SK-N-SH (cell line): ENCODE data around the gene OTOP3. TPM values are rescaled to one million over a fixed set of nuclear protein-coding genes. Genes with fewer than 3 reads are reported as not detected.

Experiments used
- CTCF ChIA-PET: fragments of 300-600, 350-600 bp; formaldehyde crosslinking; extraction: SDS; loops from one replicate; lab custom pipeline; 2021; lab: Yijun Ruan, JAX
- POLR2A ChIA-PET: fragments of 350-600 bp; sonication (Branson Sonifier 250); formaldehyde crosslinking; extraction: SDS; loops from one replicate; lab custom pipeline; 2020; ENCODE audit warnings: antibody characterized with exemption, inconsistent platforms; lab: Yijun Ruan, JAX
- DNase-seq: peaks from one replicate; pipeline ENCODE4 v3.0.0; 2012
- H2AFZ ChIP-seq: fragments of 200-600 bp; sonication (generic); 2 replicates; pipeline ENCODE4 v1.8.1; 2016; ENCODE audit warnings: antibody characterized with exemption, mild to moderate bottlenecking, low read depth
- H3F3A ChIP-seq: fragments of 200-600 bp; sonication (generic); replicated peaks from 2 replicates; pipeline ENCODE3; 2016; ENCODE audit warnings: antibody characterized with exemption, mild to moderate bottlenecking; ENCODE audit not compliant: insufficient read depth
- H3K27ac ChIP-seq, 2 experiments: fragments of 200-500 bp in 1 of 2; fragments of 200-600 bp in 1 of 2; sonication (Bioruptor generic) in 1 of 2; sonication (generic), shearing (Covaris generic) in 1 of 2; 2 replicates each; pipeline versions ENCODE4 v1.5.1 to v1.6.1; 2014 to 2016; ENCODE audit warnings: low read depth in 2 of 2, inconsistent platforms in 1 of 2, low read length in 1 of 2, mild to moderate bottlenecking in 1 of 2, mixed read lengths in 1 of 2
- H3K27me3 ChIP-seq: fragments of 200-600 bp; sonication (generic), shearing (Covaris generic); 2 replicates; pipeline ENCODE4 v1.6.1; 2016; ENCODE audit warnings: mixed run types; ENCODE audit not compliant: insufficient read depth
- H3K36me3 ChIP-seq, 2 experiments: fragments of 200-500 bp in 1 of 2; fragments of 200-600 bp in 1 of 2; sonication (Bioruptor generic) in 1 of 2; sonication (generic) in 1 of 2; replicated peaks in 1 of 2; 2 replicates each; pipeline versions ENCODE3 to v1.5.1; 2014 to 2016; ENCODE audit warnings: low read length in 1 of 2, mild to moderate bottlenecking in 1 of 2; ENCODE audit not compliant: insufficient read depth in 2 of 2, control insufficient read depth in 1 of 2
- H3K4me1 ChIP-seq, 2 experiments: fragments of 200-500 bp in 1 of 2; fragments of 200-600 bp in 1 of 2; sonication (Bioruptor generic) in 1 of 2; sonication (generic), shearing (Covaris generic) in 1 of 2; 2 replicates each; pipeline versions ENCODE4 v1.5.1 to v1.6.1; 2014 to 2016; ENCODE audit warnings: low read depth in 1 of 2, low read length in 1 of 2, mixed run types in 1 of 2; ENCODE audit not compliant: insufficient read depth in 2 of 2, control insufficient read depth in 1 of 2
- H3K4me2 ChIP-seq: fragments of 200-600 bp; sonication (generic), shearing (Covaris generic); 2 replicates; pipeline ENCODE4 v1.6.1; 2017; ENCODE audit warnings: mixed run types
- H3K4me3 ChIP-seq, 2 experiments: fragments of 200-500 bp in 1 of 2; fragments of 200-600 bp in 1 of 2; sonication (Bioruptor generic) in 1 of 2; sonication (generic), shearing (Covaris generic) in 1 of 2; 2 replicates each; pipeline versions ENCODE4 v1.5.1 to v1.8.1; 2014 to 2016; ENCODE audit warnings: low read depth in 2 of 2, inconsistent platforms in 1 of 2, low read length in 1 of 2, mild to moderate bottlenecking in 1 of 2, mixed read lengths in 1 of 2, moderate library complexity in 1 of 2
- H3K79me2 ChIP-seq: fragments of 200-600 bp; sonication (generic); 2 replicates; pipeline ENCODE4 v1.8.1; 2017; ENCODE audit warnings: mild to moderate bottlenecking; ENCODE audit not compliant: insufficient read depth
- H3K9ac ChIP-seq: fragments of 200-600 bp; sonication (generic); 2 replicates; pipeline ENCODE4 v1.6.1; 2017; ENCODE audit warnings: mixed run types
- H3K9me2 ChIP-seq: fragments of 200-600 bp; sonication (generic); 2 replicates; pipeline ENCODE4 v1.6.1; 2017; ENCODE audit warnings: mixed run types
- H3K9me3 ChIP-seq: fragments of 200-600 bp; sonication (generic); 2 replicates; pipeline ENCODE4 v1.6.1; 2017; ENCODE audit warnings: mixed run types, mild to moderate bottlenecking, moderate library complexity
- H4K20me1 ChIP-seq: fragments of 200-600 bp; sonication (generic); 2 replicates; pipeline ENCODE4 v1.6.1; 2017; ENCODE audit warnings: mild to moderate bottlenecking, mixed run types; ENCODE audit not compliant: insufficient read depth
- ELF1 ChIP-seq: IDR thresholded peaks from 2 replicates; pipeline ENCODE4 v1.4.0; 2012
- EP300 ChIP-seq, 2 experiments: IDR thresholded peaks; 2 replicates each; pipeline versions ENCODE4 v1.4.0 to v1.6.1; 2012; ENCODE audit warnings: borderline replicate concordance in 1 of 2, low read depth in 1 of 2, low read length in 1 of 2
- FOXJ3 ChIP-seq: sonication (generic); formaldehyde crosslinking; IDR thresholded peaks from 2 replicates; pipeline ENCODE4 v1.5.1; 2020; ENCODE audit warnings: mild to moderate bottlenecking, missing genetic modification reagents
- FOXM1 ChIP-seq: IDR thresholded peaks from 2 replicates; pipeline ENCODE4 v1.4.0; 2012; ENCODE audit warnings: low read depth, mild to moderate bottlenecking
- GATA2 ChIP-seq: sonication (generic); formaldehyde crosslinking; IDR thresholded peaks from 2 replicates; pipeline ENCODE4 v1.5.0; 2020; ENCODE audit warnings: mild to moderate bottlenecking, missing genetic modification reagents
- JUND ChIP-seq: IDR thresholded peaks from 2 replicates; pipeline ENCODE4 v1.4.0; 2012
- MEF2A ChIP-seq: IDR thresholded peaks from 2 replicates; pipeline ENCODE4 v1.4.0; 2012; ENCODE audit warnings: low read depth, borderline replicate concordance
- NFIC ChIP-seq: IDR thresholded peaks from 2 replicates; pipeline ENCODE4 v1.4.0; 2012; ENCODE audit warnings: borderline replicate concordance
- NRF1 ChIP-seq: IDR thresholded peaks from 2 replicates; pipeline ENCODE4 v1.6.1; 2012; ENCODE audit warnings: low read depth, mild to moderate bottlenecking, low read length
- RCOR1 ChIP-seq: fragments of 150-350 bp; IDR thresholded peaks from 2 replicates; pipeline ENCODE4 v1.6.1; 2017; ENCODE audit warnings: antibody characterized with exemption, low read length
- REST ChIP-seq: IDR thresholded peaks from 2 replicates; pipeline ENCODE4 v1.6.1; 2012; ENCODE audit warnings: mild to moderate bottlenecking, low read depth, low read length, moderate library complexity
- TCF12 ChIP-seq: IDR thresholded peaks from 2 replicates; pipeline ENCODE4 v1.4.0; 2012
- USF1 ChIP-seq: IDR thresholded peaks from 2 replicates; pipeline ENCODE4 v1.4.0; 2012; ENCODE audit warnings: low read depth, borderline replicate concordance
- YY1 ChIP-seq: IDR thresholded peaks from 2 replicates; pipeline ENCODE4 v1.4.0; 2012; ENCODE audit warnings: low read depth, mild to moderate bottlenecking
- WGBS: methylation state at CpG from one replicate; pipeline ENCODE4 v1.1.6; 2017; ENCODE audit warnings: low lambda C conversion rate; 5-methylcytosine and 5-hydroxymethylcytosine counted together
- polyA plus RNA-seq, 3 experiments: library from polyadenylated mRNA; depleted of rRNA; stranded (reverse); fragments of >200 nt; gene quantifications; 2 replicates each; pipeline ENCODE4 v1.2.3, GENCODE V29; 2012
- TF ChIP-seq, protein P1 (sequence below): fragments of 200-600 bp; sonication (generic); IDR thresholded peaks from 2 replicates; pipeline ENCODE4 v1.6.1; 2017; ENCODE audit warnings: antibody characterized with exemption, mild to moderate bottlenecking, moderate library complexity

Gene OTOP3
- polyA plus RNA-seq, 1 of the 3 experiments (the other 2 are of a cell fraction) = not detected

DNA sequence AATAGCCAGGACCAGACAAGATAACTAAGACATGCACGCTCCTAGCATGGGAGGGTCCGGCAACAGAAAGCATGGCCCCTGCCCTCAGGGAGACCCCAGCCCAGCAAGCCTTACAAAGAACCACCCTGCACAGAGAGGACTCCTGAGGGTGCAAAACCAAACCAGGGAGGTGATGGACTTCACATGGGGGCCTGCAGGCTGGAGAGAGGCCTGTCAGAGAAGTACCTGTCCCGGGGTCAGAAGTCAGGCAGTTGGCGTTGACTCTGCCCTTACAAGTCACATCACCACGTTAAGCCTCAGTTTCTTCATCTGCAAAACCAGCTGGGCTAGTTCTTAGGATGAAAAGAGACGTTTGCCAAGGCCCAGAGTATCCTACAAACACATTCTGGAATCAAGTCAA is 6.9 kb upstream of the OTOP3 start:
- no peak overlapping the region for H3K27ac ChIP-seq
- H2AFZ ChIP-seq = no peak overlapping the region
- no peak for DNase-seq
- H3K27me3 ChIP-seq = peaks cover 77% of the 10 kb centered on the region
- H3K4me1 ChIP-seq = peaks cover 0 to 10% of the 10 kb centered on the region in 2 experiments; a peak in 1 of 4 replicates
- ChIA-PET CTCF (interaction anchor here (10.1 to 12.1 kb wide), 2 partner anchors 20 to 30 kb away, joined by 104 to 286 read pairs; no protein-coding TSS in a partner anchor), POLR2A (no interaction called here)
- H3K36me3 ChIP-seq = no peaks in the 10 kb centered on the region
- no peak overlapping the region for H3K9ac ChIP-seq
- no peak overlapping the region for H3K4me2 ChIP-seq
- no peak overlapping the region for H3K4me3 ChIP-seq
- no peaks in the 10 kb centered on the region for H3K9me3 ChIP-seq
- WGBS = 44% methylated on average over 6 of the region's 6 CpGs
- no peaks in the 10 kb centered on the region for H3K9me2 ChIP-seq
- TF ChIP-seq EP300 (IDR thresholded peaks at IDR 0.05; ENCODE audit: borderline replicate concordance in 1 of 2, low read depth in 1 of 2, low read length in 1 of 2) = no peak
- no peak for TF ChIP-seq USF1
- TF ChIP-seq ELF1 = no peak
- TF ChIP-seq JUND = no peak
- no peak for TF ChIP-seq NFIC
- TF ChIP-seq MEF2A = no peak
- TF ChIP-seq GATA2 (CRISPR knock-in tag) = no peak
- TF ChIP-seq FOXJ3 (CRISPR knock-in tag) = no peak
- TF ChIP-seq, protein P1, sequence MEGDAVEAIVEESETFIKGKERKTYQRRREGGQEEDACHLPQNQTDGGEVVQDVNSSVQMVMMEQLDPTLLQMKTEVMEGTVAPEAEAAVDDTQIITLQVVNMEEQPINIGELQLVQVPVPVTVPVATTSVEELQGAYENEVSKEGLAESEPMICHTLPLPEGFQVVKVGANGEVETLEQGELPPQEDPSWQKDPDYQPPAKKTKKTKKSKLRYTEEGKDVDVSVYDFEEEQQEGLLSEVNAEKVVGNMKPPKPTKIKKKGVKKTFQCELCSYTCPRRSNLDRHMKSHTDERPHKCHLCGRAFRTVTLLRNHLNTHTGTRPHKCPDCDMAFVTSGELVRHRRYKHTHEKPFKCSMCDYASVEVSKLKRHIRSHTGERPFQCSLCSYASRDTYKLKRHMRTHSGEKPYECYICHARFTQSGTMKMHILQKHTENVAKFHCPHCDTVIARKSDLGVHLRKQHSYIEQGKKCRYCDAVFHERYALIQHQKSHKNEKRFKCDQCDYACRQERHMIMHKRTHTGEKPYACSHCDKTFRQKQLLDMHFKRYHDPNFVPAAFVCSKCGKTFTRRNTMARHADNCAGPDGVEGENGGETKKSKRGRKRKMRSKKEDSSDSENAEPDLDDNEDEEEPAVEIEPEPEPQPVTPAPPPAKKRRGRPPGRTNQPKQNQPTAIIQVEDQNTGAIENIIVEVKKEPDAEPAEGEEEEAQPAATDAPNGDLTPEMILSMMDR = no peak
- no peak for TF ChIP-seq FOXM1
- no peak for TF ChIP-seq YY1
- no peaks in the 10 kb centered on the region for H3K79me2 ChIP-seq
- H3F3A ChIP-seq = no peaks in the 10 kb centered on the region
- peaks cover 3% of the 10 kb centered on the region; the same call in 1 of the 2 replicates for H4K20me1 ChIP-seq

- ChIA-PET CTCF (interaction anchor here (0.9 to 12.1 kb wide), 4 partner anchors 27 to 161 kb away, joined by 3 to 286 read pairs (median 4); no protein-coding TSS in a partner anchor), POLR2A (no interaction called here)
- H3K79me2 ChIP-seq = no peaks in the 10 kb centered on the region
- H3K4me1 ChIP-seq = no peaks in the 10 kb centered on the region
- H3K9ac ChIP-seq = no peak overlapping the region
- H3K4me3 ChIP-seq = no peak overlapping the region
- WGBS = 82% methylated on average over 23 of the region's 24 CpGs
- DNase-seq = no peak
- no peak overlapping the region for H3K4me2 ChIP-seq
- H3K27ac ChIP-seq = no peak overlapping the region
- no peaks in the 10 kb centered on the region for H3K36me3 ChIP-seq
- H4K20me1 ChIP-seq = peaks cover 3% of the 10 kb centered on the region; the same call in 1 of the 2 replicates
- H3K27me3 ChIP-seq = peaks cover 77% of the 10 kb centered on the region
- no peak overlapping the region for H2AFZ ChIP-seq
- H3F3A ChIP-seq = no peaks in the 10 kb centered on the region
- no peaks in the 10 kb centered on the region for H3K9me3 ChIP-seq
- TF ChIP-seq TCF12 (no peak), EP300 (IDR thresholded peaks at IDR 0.05; ENCODE audit: borderline replicate concordance in 1 of 2, low read depth in 1 of 2, low read length in 1 of 2) (no peak), RCOR1 (no peak), NRF1 (no peak), REST (no peak)
- TF ChIP-seq, protein P1 = no peak
- H3K9me2 ChIP-seq = no peaks in the 10 kb centered on the region
These were observed 5.1 kb upstream of the OTOP3 start for GRCh38 chr17:74930535-74931036.
